ENCODE results near the gene PAQR9.

GRCh38 chr3:142966808-142967207, 3.3 kb upstream of the PAQR9 start:
- TF ChIP-seq POLR2AphosphoS5 (IDR thresholded peaks at IDR 0.05; ENCODE audit: borderline replicate concordance, low read depth, low read length) (no peak), EZH2 (IDR thresholded peaks at IDR 0.05) (no peak), FOXP2 (optimal IDR thresholded peaks at IDR 0.05; ENCODE audit: control extremely low read depth, extremely low read length, insufficient read depth) (no peak)
